GM21423 (cell line): ENCODE data around the gene KANK3.
"Not testable (repeated sequence)": the region's sequence is repeated elsewhere in the genome, so short reads cannot be mapped to it uniquely, and the experiment has no call there.

Experiments
- ATAC-seq: cut with Tn5 transposase; IDR thresholded peaks from one replicate; pipeline ENCODE4 v1.9.1; 2021; ENCODE audit warnings: mild to moderate bottlenecking, moderate library complexity; ENCODE audit not compliant: unreplicated experiment

KANK3 gene

GRCh38 chr19:8320564-8321066 is 22.4 kb downstream of the KANK3 start:
- peak; percentile 21 for ATAC-seq

DNA sequence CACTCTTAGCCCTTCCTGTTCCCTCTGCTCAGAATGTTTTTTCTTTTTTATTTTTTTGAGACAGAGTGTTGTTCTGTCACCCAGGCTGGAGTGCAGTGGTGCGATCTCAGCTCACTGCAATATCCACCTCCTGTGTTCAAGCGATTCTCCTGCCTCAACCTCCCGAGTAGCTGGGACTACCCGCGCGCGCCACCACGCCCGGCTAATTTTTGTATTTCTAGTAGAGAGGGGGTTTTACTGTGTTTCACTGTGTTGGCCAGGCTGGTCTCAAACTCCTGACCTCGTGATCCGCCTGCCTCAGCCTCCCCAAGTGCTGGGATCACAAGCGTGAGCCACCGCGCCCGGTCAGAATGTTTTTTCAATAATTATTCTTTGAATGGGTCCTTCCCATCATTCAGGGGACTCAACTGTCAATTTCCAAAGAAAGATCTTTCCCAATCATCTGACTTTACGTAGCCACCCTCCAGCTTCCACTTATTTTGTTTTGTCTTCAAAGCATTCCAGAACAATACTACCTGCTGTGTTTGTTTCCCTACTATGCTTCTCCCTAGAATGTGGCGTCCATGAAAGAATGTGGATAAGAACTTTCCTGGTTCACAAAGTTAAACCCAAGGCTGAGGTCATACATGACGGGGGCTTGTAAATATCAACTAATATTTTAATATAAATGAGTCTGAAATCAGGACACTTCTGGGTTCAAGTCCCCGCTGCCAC is 23.1 kb downstream of the KANK3 start:
- ATAC-seq: no peak

- not testable (repeated sequence) for ATAC-seq
Measured at GRCh38 chr19:8318835-8319234, 24.2 kb downstream of the KANK3 start.

DNA sequence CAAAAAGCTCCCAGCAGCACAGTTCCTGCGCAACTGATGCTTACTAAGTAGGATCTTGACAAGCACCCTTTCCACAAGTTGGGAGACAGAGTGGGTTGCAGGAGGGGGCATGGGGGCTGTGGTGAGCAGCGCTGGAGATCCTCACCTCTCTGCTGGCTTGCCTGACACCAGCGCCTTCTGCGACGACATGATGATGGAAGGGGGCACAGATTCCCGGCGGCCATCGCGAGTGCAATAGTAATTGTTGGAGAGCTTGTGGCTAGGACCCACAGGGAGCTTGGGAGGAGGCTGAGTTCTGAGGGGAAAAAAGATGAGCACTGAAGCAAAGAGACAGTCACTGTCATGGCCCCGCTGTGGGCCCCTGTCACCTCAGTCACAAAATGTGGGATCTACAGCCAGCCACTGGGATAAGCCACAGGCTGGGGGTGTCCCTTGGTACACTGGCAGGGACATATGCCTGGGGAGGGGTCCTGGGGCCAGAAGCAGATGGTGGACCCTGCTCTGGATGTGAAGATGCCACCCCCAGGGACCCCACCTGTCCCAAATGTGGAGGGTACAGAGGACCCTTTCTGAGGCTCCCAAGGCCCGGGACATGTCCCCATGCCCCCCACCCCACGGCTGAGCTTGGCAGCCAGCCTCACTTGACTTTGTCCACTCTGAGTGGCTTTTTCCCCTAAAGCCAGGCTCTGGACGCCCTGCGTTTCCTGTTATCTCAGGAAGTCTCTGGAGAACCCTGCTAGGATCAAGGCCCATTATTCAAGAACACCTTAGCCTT is 26.5 kb downstream of the KANK3 start:
- ATAC-seq: no peak

GRCh38 chr19:8314981-8315640 is 28.0 kb downstream of the KANK3 start:
- not testable (repeated sequence) for ATAC-seq

GRCh38 chr19:8311461-8312260 is 31.4 kb downstream of the KANK3 start:
- no peak for ATAC-seq

DNA sequence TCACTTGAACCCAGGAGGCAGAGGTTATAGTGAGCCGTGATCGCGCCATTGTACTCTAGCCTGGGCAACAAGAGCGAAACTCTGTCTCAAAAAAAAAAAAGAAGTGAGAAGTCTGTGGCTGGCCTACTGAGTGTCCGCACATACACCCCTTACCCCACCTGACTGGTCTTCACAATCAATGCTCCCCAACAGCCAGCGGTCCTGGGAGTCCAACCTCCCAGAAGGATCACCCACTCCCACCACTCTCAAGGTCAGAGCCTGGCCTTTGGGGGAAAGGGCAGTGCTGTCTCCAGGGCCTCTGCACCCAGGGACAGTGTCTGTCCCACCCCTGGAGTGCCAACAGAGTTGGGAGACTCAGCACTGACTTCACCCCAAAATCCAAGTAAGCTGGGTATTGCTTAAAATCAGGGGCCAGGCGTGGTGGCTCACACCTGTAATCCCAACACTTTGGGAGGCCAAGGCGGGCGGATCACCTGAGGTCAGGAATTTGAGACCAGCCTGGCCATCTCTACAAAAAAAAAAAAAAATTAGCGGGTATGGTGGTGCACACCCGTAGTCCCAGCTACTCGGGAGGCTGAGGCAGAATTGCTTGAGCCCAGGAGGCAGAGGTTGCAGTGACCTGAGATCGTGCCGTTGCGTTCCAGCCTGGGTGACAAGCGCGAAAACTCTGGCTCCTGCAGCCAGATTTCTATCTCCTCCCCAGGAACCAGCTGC is 32.6 kb downstream of the KANK3 start:
- no peak for ATAC-seq

DNA sequence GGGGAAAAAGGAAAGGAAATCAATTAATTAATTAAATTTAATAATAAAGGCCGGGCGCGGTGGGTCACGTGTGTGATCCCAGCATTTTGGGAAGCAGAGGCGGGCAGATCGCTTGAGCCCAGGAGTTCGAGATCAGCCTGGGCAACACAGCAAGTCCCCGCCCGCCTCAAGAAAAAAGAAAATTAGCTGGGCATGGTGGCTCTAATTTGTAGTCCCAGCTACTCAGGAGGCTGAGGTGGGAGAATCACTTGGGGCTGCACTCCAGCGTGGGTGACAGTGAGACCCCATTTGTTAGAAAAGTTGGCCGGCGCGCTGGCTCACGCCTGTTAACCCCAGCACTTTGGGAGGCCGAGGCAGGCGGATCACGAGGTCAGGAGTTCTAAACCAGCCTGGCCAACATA is 34.2 kb downstream of the KANK3 start:
- no peak for ATAC-seq

DNA sequence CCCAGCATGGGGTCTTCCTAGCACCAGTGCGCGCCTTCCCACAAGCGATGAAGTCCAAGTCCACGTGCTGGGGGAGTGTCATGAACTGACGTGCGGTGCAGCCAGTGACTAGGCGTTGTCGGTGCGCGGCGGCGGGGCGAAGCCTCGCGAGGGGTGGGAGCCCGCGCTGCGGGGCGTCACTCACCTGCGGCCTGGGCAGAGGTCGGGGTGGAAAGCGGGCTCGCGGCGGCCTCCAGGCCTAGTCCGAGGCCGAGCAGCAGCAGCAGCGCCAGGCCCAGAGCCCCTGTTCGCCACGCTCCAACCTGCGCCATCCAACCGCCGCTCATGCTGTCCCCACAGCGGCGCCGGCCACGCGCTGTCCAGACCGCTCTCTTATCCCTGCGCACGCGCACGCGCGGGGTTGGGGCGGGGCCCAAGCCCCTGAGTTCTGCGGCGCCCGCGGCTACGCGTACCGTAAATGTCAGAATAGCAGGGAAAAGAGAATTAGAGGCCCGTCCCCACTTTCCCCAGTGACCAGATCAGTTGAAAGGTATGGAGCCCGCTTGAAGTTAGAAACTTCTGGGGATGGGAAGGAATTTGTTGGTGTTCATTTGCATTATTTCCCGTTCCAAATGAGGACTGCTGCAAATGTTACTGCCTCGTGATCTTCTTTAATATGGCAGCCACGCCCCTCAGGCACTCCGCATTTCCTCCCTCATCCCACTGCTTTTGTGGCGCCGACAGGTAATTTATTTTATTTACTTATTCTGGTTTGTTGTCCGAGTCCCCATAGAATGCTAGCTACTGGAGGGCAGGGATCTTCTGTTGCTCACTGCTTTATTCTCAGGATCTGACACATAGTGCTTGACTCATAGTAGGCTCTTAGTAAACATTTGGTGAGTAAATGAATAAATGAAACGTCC is 34.8 kb downstream of the KANK3 start, which contains the start of gene CD320:
TSS of gene CD320 (minus strand) at position 394 of the 902 bp plus-strand sequence. CDS start at position 326, 68 bp downstream.
- ATAC-seq: peak; percentile 67

DNA sequence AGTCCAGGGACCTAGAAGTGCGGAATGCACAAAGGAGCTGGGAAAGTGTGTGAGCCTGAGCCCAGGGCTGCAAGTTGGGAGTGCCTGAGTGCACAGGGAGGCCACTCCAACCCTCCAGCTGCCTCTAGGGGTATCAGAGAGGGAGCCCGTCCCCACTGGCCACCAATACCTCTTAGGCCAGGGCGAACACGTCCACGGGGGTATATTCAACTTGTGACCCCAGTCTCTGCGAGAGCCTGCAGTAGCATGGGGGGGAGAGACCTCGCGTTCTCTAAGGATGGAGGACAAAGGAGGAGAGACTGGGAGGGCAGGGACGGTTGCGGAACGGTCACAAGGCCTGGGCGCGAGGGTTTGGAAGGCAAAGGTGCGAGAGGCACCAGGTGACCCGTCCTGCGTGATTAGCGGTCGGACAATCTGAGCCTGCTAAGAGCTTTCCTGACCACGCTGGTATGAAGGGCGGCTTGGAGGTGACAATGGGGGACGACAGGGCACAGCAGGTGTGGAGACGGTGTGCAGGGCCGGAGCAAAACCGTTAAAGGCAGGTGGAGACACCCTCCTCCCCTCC is 35.6 kb downstream of the KANK3 start:
- ATAC-seq: no peak

GRCh38 chr19:8306235-8307054 is 36.6 kb downstream of the KANK3 start:
- no peak for ATAC-seq

DNA sequence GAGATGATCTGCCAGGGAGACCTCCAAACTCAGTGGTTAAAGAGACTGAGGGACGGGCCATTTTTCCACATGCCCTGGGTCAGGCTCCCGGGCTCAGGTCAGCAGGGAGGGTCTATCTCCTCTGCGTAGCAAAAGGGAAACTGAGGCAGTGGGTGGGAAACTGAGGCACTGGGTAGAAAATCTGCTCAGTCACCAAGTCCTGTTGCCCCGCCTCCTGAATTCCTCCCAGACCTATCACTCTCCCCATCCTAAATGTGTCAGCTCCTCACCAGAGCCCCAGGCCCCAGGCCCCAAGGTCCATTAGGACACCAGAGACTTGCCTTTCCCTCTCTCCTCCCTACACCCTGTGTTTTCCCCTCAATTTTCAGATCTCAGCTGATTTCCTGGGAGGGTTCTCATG is 37.3 kb downstream of the KANK3 start:
- ATAC-seq: no peak

GRCh38 chr19:8304841-8305621 is 38.0 kb downstream of the KANK3 start:
- no peak for ATAC-seq

GRCh38 chr19:8302734-8303133 is 40.3 kb downstream of the KANK3 start:
- no peak for ATAC-seq

GRCh38 chr19:8302357-8302691 is 40.7 kb downstream of the KANK3 start:
- no peak for ATAC-seq

DNA sequence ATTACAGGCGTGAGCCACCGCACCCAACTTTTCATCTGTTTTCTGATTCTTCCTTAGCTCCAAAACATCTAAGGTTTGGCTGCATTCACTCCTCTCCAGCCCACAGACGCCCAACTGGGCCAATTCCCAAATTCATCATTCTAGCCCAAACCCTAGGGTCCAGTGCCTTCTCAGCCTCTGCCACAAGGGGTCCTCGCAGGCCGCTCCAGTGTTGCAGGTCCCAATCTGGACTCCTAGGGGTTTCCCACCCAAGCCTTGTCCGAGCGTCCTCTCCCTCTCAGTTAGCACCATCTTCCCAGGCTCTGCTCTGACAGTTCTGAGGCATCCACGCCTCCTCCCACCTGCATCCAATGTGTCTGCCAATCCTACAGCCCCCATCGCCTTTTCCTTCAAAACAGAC is 51.7 kb downstream of the KANK3 start:
- not testable (repeated sequence) for ATAC-seq

GRCh38 chr19:8276508-8276907 is 66.6 kb downstream of the KANK3 start:
- ATAC-seq: not testable (repeated sequence)
